MM.1S (cell line): ENCODE results near the gene MTARC2.
A peak's percentile ranks its signal among the peaks of the same experiment; 100 is the strongest.

Source experiments
- DNase-seq: peaks from one replicate; pipeline ENCODE4 v3.0.0-alpha.2; 2015
- H2AFZ ChIP-seq: fragments of 300-600 bp; sonication (generic); 2 replicates; pipeline ENCODE4 v1.6.0; 2016; ENCODE audit warnings: antibody characterized with exemption, low read length
- H3F3A ChIP-seq: fragments of 300-600 bp; sonication (generic); 2 replicates; pipeline ENCODE4 v1.6.1; 2016; ENCODE audit warnings: mild to moderate bottlenecking, antibody characterized with exemption, low read length, moderate library complexity, mixed read lengths; ENCODE audit not compliant: insufficient read depth
- H3K27ac ChIP-seq: fragments of 300-600 bp; sonication (generic); 2 replicates; pipeline ENCODE4 v1.5.1; 2016; ENCODE audit warnings: mild to moderate bottlenecking, low read length
- H3K27me3 ChIP-seq: fragments of 300-600 bp; sonication (generic); replicated peaks from 2 replicates; pipeline ENCODE4 v1.6.0; 2016; ENCODE audit warnings: low read length; ENCODE audit not compliant: insufficient read depth
- H3K36me3 ChIP-seq: fragments of 300-600 bp; sonication (generic); replicated peaks from 2 replicates; pipeline ENCODE4 v1.6.1; 2016; ENCODE audit warnings: mild to moderate bottlenecking, low read length, mixed read lengths; ENCODE audit not compliant: insufficient read depth
- H3K4me1 ChIP-seq: fragments of 300-600 bp; sonication (generic); 2 replicates; pipeline ENCODE4 v1.6.1; 2016; ENCODE audit warnings: low read length, mixed read lengths
- H3K4me2 ChIP-seq: fragments of 300-600 bp; sonication (generic); 2 replicates; pipeline ENCODE4 v1.6.0; 2016; ENCODE audit warnings: low read depth, low read length
- H3K4me3 ChIP-seq: fragments of 300-600 bp; sonication (generic); 2 replicates; pipeline ENCODE4 v1.5.1; 2016; ENCODE audit warnings: low read length, mixed read lengths
- H3K79me2 ChIP-seq: fragments of 300-600 bp; sonication (generic); 2 replicates; pipeline ENCODE4 v1.6.1; 2016; ENCODE audit warnings: mixed run types, low read length, mixed read lengths
- H3K9ac ChIP-seq: fragments of 300-600 bp; sonication (generic); 2 replicates; pipeline ENCODE4 v1.6.1; 2016; ENCODE audit warnings: low read length, mixed read lengths
- H3K9me2 ChIP-seq: fragments of 300-600 bp; sonication (generic); replicated peaks from 2 replicates; pipeline ENCODE4 v1.6.1; 2016; ENCODE audit warnings: mild to moderate bottlenecking, low read length, mixed read lengths; ENCODE audit not compliant: insufficient read depth
- H3K9me3 ChIP-seq: fragments of 300-600 bp; sonication (generic); replicated peaks from 2 replicates; pipeline ENCODE4 v1.6.1; 2016; ENCODE audit warnings: mild to moderate bottlenecking, low read length, mixed read lengths; ENCODE audit not compliant: insufficient read depth
- H4K20me1 ChIP-seq: fragments of 300-600 bp; sonication (generic); 2 replicates; pipeline ENCODE4 v1.6.1; 2016; ENCODE audit warnings: mild to moderate bottlenecking, low read length, moderate library complexity, mixed read lengths; ENCODE audit not compliant: insufficient read depth
- EZH2 ChIP-seq: fragments of 300-600 bp; sonication (generic); optimal IDR thresholded peaks from 2 replicates; pipeline ENCODE3; 2017; ENCODE audit warnings: low read depth, mild to moderate bottlenecking, antibody characterized with exemption, low read length, mixed read lengths
- EZH2phosphoT487 ChIP-seq: fragments of 300-600 bp; sonication (generic); IDR thresholded peaks from 2 replicates; pipeline ENCODE4 v1.6.1; 2018; ENCODE audit warnings: antibody characterized with exemption, low read length
- TF ChIP-seq, protein P1 (sequence below): fragments of 300-600 bp; sonication (generic); IDR thresholded peaks from 2 replicates; pipeline ENCODE4 v1.5.1; 2016; ENCODE audit warnings: antibody characterized with exemption, low read length, mixed read lengths

The MTARC2 gene

DNA sequence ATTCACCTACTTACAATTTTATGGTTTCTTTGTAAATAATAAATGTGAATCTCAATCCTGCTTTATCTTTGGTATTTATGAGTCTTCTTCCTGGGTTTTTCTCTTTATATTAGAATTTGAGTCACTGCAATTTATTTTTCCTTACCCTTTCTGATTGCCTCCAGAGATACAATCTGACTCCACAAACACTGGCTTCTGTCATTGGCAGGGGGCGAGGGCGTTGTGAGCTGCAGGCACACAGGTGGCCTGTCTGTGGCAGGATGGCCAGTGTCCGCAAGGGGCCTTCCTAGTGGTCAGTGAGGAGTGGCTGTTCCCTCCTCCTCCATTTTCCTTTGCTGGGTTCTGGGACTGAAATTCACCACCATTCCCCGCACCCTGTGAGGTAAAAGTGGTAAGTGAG is 36.6 kb downstream of the MTARC2 start:
- no peaks in the 10 kb centered on the region for H3K9me2 ChIP-seq
- H3F3A ChIP-seq = no peaks in the 10 kb centered on the region
- TF ChIP-seq EZH2 (no peak), EZH2phosphoT487 (no peak)
- TF ChIP-seq, protein P1, sequence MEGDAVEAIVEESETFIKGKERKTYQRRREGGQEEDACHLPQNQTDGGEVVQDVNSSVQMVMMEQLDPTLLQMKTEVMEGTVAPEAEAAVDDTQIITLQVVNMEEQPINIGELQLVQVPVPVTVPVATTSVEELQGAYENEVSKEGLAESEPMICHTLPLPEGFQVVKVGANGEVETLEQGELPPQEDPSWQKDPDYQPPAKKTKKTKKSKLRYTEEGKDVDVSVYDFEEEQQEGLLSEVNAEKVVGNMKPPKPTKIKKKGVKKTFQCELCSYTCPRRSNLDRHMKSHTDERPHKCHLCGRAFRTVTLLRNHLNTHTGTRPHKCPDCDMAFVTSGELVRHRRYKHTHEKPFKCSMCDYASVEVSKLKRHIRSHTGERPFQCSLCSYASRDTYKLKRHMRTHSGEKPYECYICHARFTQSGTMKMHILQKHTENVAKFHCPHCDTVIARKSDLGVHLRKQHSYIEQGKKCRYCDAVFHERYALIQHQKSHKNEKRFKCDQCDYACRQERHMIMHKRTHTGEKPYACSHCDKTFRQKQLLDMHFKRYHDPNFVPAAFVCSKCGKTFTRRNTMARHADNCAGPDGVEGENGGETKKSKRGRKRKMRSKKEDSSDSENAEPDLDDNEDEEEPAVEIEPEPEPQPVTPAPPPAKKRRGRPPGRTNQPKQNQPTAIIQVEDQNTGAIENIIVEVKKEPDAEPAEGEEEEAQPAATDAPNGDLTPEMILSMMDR = no peak
- no peaks in the 10 kb centered on the region for H3K79me2 ChIP-seq
- H3K27ac ChIP-seq = no peak overlapping the region
- H3K9ac ChIP-seq = no peak overlapping the region
- no peak overlapping the region for H2AFZ ChIP-seq
- H3K4me3 ChIP-seq = no peak overlapping the region
- H3K36me3 ChIP-seq = no peaks in the 10 kb centered on the region
- no peaks in the 10 kb centered on the region for H3K4me1 ChIP-seq
- DNase-seq = no peak
- H3K9me3 ChIP-seq = no peaks in the 10 kb centered on the region
- no peak overlapping the region for H3K4me2 ChIP-seq
- H4K20me1 ChIP-seq = no peaks in the 10 kb centered on the region
- no peaks in the 10 kb centered on the region for H3K27me3 ChIP-seq

DNA sequence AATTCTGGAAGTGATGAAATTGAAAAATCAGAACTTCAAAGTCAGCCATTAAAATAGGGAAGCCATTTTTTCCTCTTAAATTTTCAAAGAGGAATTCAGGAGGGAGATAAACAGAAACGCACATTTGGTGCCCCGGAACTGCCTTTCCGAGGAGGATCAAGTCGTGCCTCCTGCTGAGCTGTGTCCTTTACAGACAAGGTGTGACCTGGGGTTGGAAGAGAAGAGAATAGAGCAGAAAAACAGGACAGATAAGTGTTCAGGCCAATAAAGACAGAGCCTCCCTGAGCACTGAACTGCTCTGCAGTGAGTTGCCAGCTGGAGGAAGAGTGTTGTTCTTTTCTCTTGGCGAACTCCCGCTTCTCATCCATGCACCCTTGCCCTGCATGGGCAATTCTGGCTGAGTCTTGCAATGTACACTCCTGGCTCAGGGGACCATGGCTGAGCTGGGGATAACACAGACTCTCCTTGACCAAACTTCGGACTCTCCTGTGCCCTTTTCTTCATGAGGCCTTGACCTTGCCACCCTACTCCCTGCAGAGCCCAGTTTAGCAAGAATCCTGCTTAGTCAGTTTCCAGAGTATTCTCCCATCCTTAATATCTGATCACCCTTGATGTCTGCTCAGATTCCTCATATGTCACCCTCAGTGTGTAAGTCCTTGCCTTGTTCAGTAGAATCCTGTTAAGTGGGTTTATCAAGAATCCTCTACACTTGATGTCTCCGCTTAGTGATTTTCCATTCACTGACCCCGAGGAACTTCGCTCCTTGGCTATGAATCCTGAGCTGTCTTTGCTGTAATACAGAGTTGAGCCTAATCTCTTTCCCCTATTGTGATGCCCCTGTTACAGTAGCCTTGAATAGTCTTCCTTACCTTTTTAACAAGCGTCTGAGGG is 37.3 kb downstream of the MTARC2 start:
- no peak overlapping the region for H3K9ac ChIP-seq

DNA sequence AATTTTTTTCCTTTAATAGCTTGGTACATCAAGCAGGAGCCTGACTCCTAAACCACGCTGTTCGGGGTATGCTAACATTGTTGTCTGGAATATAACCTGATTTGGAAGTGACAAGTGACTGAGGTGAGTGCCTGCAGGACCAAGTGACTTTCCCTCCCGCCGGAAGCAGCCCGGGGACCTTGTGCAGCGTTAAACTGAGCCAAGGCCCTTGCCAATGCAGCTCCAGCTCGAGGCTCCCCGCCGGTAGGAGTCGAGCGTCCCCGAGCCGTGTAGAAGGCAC is 37.9 kb downstream of the MTARC2 start:
- DNase-seq = no peak
- no peak overlapping the region for H3K27ac ChIP-seq

More for the DNA sequence above, 37.3 kb downstream of the MTARC2 start:
- Histone ChIP-seq H3K9me3 (no peaks in the 10 kb centered on the region), H3K27ac (no peak overlapping the region), H3K9me2 (no peaks in the 10 kb centered on the region), H3K27me3 (no peaks in the 10 kb centered on the region), H3F3A (no peaks in the 10 kb centered on the region), H3K4me1 (no peaks in the 10 kb centered on the region), H3K4me3 (no peak overlapping the region), H3K4me2 (no peak overlapping the region), H3K79me2 (no peaks in the 10 kb centered on the region), H3K36me3 (no peaks in the 10 kb centered on the region), H2AFZ (no peak overlapping the region), H4K20me1 (no peaks in the 10 kb centered on the region)
- no peak for DNase-seq
- TF ChIP-seq EZH2phosphoT487 (no peak), EZH2 (no peak)
- TF ChIP-seq, protein P1 = no peak

More for the DNA sequence above, 37.9 kb downstream of the MTARC2 start:
- TF ChIP-seq EZH2 = no peak
- TF ChIP-seq, protein P1 = no peak
- TF ChIP-seq EZH2phosphoT487 = no peak
- no peak overlapping the region for H3K9ac ChIP-seq
- no peak overlapping the region for H2AFZ ChIP-seq
- H3K36me3 ChIP-seq = no peaks in the 10 kb centered on the region
- no peaks in the 10 kb centered on the region for H4K20me1 ChIP-seq
- no peaks in the 10 kb centered on the region for H3K79me2 ChIP-seq
- H3K4me2 ChIP-seq = peak overlapping the region; percentile 69; the same call in 1 of the 2 replicates
- H3K4me1 ChIP-seq = no peaks in the 10 kb centered on the region
- H3K9me2 ChIP-seq = no peaks in the 10 kb centered on the region
- no peaks in the 10 kb centered on the region for H3F3A ChIP-seq
- H3K9me3 ChIP-seq = no peaks in the 10 kb centered on the region
- H3K27me3 ChIP-seq = no peaks in the 10 kb centered on the region
- H3K4me3 ChIP-seq = no peak overlapping the region
